BLaER1 treated with 17β-estradiol and CSF1 and Interleukin-3, amounts not matched to agents 10 nM and 100 nM (cell line): ENCODE results near the gene RBM28.
A peak's percentile ranks its signal among the peaks of the same experiment; 100 is the strongest.
"Not testable (repeated sequence)": the region's sequence is repeated elsewhere in the genome, so short reads cannot be mapped to it uniquely, and the experiment has no call there.

Source experiments
- H3K27ac ChIP-seq, 11 experiments: shearing (Covaris generic); formaldehyde crosslinking; 2 replicates each; pipeline ENCODE4 v1.8.1; 2022
- H3K27me3 ChIP-seq, 11 experiments: shearing (Covaris generic); formaldehyde crosslinking; 2 replicates each; pipeline ENCODE4 v1.8.1; 2022
- H3K36me3 ChIP-seq, 11 experiments: shearing (Covaris generic); formaldehyde crosslinking; 2 replicates each; pipeline ENCODE4 v1.8.1; 2022
- H3K4me1 ChIP-seq, 10 experiments: shearing (Covaris generic); formaldehyde crosslinking; 2 replicates each; pipeline ENCODE4 v1.8.1; 2022
- H3K4me2 ChIP-seq, 11 experiments: shearing (Covaris generic); formaldehyde crosslinking; 2 replicates each; pipeline ENCODE4 v1.8.1; 2022
- H3K4me3 ChIP-seq, 10 experiments: shearing (Covaris generic); formaldehyde crosslinking; 2 replicates each; pipeline ENCODE4 v1.8.1; 2022
- H3K9ac ChIP-seq, 11 experiments: shearing (Covaris generic); formaldehyde crosslinking; 2 replicates each; pipeline ENCODE4 v1.8.1; 2022
- H3K9me3 ChIP-seq, 11 experiments: shearing (Covaris generic); formaldehyde crosslinking; replicated peaks in 1 of 11; 2 replicates each; pipeline ENCODE4 v1.8.1; 2022
- H4K20me1 ChIP-seq, 11 experiments: shearing (Covaris generic); formaldehyde crosslinking; 2 replicates each; pipeline ENCODE4 v1.8.1; 2022
- Cebpa-rat ChIP-seq, 11 experiments: shearing (Covaris generic); IDR thresholded peaks; 2 replicates each; pipeline ENCODE4 v1.8.1; 2022

The RBM28 gene

DNA sequence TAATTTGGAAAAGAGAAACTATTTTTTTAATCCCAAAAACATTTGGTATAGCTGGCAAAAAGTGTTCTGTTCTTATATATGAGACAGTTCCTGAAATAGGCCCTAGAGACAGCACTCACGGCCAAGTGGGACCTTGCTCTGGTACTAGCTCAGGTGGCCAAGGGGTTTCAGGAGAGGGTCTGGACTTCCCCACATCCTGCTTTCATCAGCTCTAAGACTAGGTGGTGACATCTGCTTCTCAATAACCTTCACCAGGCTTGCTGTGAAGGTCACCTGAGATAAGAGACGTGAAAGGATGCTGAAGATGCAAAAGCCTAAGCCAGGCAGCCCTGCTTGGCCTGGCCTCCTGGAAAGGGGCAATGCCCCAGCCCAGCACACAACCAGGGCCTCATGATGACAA is 40.6 kb downstream of the RBM28 start:
- Histone ChIP-seq H3K27me3 (no peaks in the 10 kb centered on the region), H3K27ac (no peak overlapping the region), H3K4me2 (no peak overlapping the region), H3K36me3 (peaks cover 50 to 80% (median 74%) of the 10 kb centered on the region in 11 experiments), H3K4me3 (no peak overlapping the region), H3K4me1 (peaks cover 0 to 8% (median 0%) of the 10 kb centered on the region in 10 experiments; a peak in 7 of 20 replicates), H3K9me3 (no peaks in the 10 kb centered on the region), H4K20me1 (peaks cover 0 to 8% (median 0%) of the 10 kb centered on the region in 11 experiments; a peak in 4 of 22 replicates), H3K9ac (no peak overlapping the region)
- no peak for TF ChIP-seq Cebpa-rat (IDR thresholded peaks at IDR 0.05)

GRCh38 chr7:128302139-128302538 is 41.6 kb downstream of the RBM28 start:
- Histone ChIP-seq H3K27ac (no peak overlapping the region), H3K27me3 (no peaks in the 10 kb centered on the region), H4K20me1 (peaks cover 0 to 6% (median 0%) of the 10 kb centered on the region in 11 experiments; a peak in 4 of 22 replicates), H3K4me2 (no peak overlapping the region), H3K4me1 (peaks cover 0 to 8% (median 0%) of the 10 kb centered on the region in 10 experiments; a peak in 7 of 20 replicates), H3K36me3 (peaks cover 40 to 70% (median 64%) of the 10 kb centered on the region in 11 experiments), H3K9me3 (no peaks in the 10 kb centered on the region), H3K9ac (no peak overlapping the region), H3K4me3 (no peak overlapping the region)
- no peak for TF ChIP-seq Cebpa-rat (IDR thresholded peaks at IDR 0.05)

- Histone ChIP-seq H3K4me1 (peaks cover 0 to 8% (median 0%) of the 10 kb centered on the region in 10 experiments; a peak in 6 of 20 replicates), H3K27me3 (no peaks in the 10 kb centered on the region), H3K4me3 (no peak overlapping the region), H3K4me2 (0 out of 22 replicates have a peak overlapping the region, but pooled peaks of 2 of the 11 experiments have one; percentile 7 to 15), H4K20me1 (peaks cover 0 to 6% (median 0%) of the 10 kb centered on the region in 11 experiments; a peak in 3 of 22 replicates), H3K27ac (no peak overlapping the region), H3K9me3 (no peaks in the 10 kb centered on the region), H3K9ac (no peak overlapping the region), H3K36me3 (peaks cover 10 to 40% (median 35%) of the 10 kb centered on the region in 11 experiments; a peak in 21 of 22 replicates)
- TF ChIP-seq Cebpa-rat (IDR thresholded peaks at IDR 0.05), result no peak
Observed at GRCh38 chr7:128299109-128299607, 44.5 kb downstream of the RBM28 start.

- H3K9ac ChIP-seq, H3K4me2 ChIP-seq: not testable (repeated sequence)
Observed at GRCh38 chr7:128298004-128298403, 45.7 kb downstream of the RBM28 start.

GRCh38 chr7:128287556-128287955 is 56.2 kb downstream of the RBM28 start:
- H4K20me1 ChIP-seq, result no peaks in the 10 kb centered on the region
- H3K9ac ChIP-seq, result no peak overlapping the region
- H3K27me3 ChIP-seq, result no peaks in the 10 kb centered on the region
- H3K27ac ChIP-seq, result no peak overlapping the region
- H3K36me3 ChIP-seq, result peaks cover 6 to 51% (median 16%) of the 10 kb centered on the region in 11 experiments; a peak in 17 of 22 replicates
- no peak for TF ChIP-seq Cebpa-rat (IDR thresholded peaks at IDR 0.05)
- 0 out of 20 replicates have a peak, but pooled peaks cover 0 to 3% (median 0%) of the 10 kb centered on the region in 10 experiments for H3K4me1 ChIP-seq
- peaks cover 15 to 19% (median 17%) of the 10 kb centered on the region in 11 experiments for H3K9me3 ChIP-seq
- no peak overlapping the region for H3K4me2 ChIP-seq
- H3K4me3 ChIP-seq, result no peak overlapping the region

More at GRCh38 chr7:128298004-128298403, 45.7 kb downstream of the RBM28 start:
- not testable (repeated sequence) for H3K27ac ChIP-seq, H3K9me3 ChIP-seq, H4K20me1 ChIP-seq, H3K4me1 ChIP-seq, H3K27me3 ChIP-seq, H3K4me3 ChIP-seq
- peaks cover 9 to 29% (median 23%) of the 10 kb centered on the region in 11 experiments; a peak in 21 of 22 replicates for H3K36me3 ChIP-seq

GRCh38 chr7:128284102-128284501 is 59.6 kb downstream of the RBM28 start:
- H4K20me1 ChIP-seq, result no peaks in the 10 kb centered on the region
- no peak overlapping the region for H3K9ac ChIP-seq
- TF ChIP-seq Cebpa-rat (IDR thresholded peaks at IDR 0.05), result no peak
- H3K27me3 ChIP-seq, result no peaks in the 10 kb centered on the region
- 0 out of 20 replicates have a peak, but pooled peaks cover 0 to 3% (median 0%) of the 10 kb centered on the region in 10 experiments for H3K4me1 ChIP-seq
- H3K27ac ChIP-seq, result no peak overlapping the region
- H3K4me3 ChIP-seq, result no peak overlapping the region
- no peak overlapping the region for H3K4me2 ChIP-seq
- peaks cover 26 to 35% (median 30%) of the 10 kb centered on the region in 11 experiments for H3K9me3 ChIP-seq
- H3K36me3 ChIP-seq, result peaks cover 6 to 46% (median 20%) of the 10 kb centered on the region in 11 experiments; a peak in 15 of 22 replicates

GRCh38 chr7:128281605-128282380 is 61.9 kb downstream of the RBM28 start:
- Histone ChIP-seq H3K4me3 (no peak overlapping the region), H3K27me3 (no peaks in the 10 kb centered on the region), H3K36me3 (peaks cover 4 to 39% (median 20%) of the 10 kb centered on the region in 11 experiments; a peak in 15 of 22 replicates), H3K27ac (no peak overlapping the region), H4K20me1 (no peaks in the 10 kb centered on the region), H3K4me2 (no peak overlapping the region), H3K9me3 (peaks cover 39 to 54% (median 43%) of the 10 kb centered on the region in 11 experiments), H3K4me1 (0 out of 20 replicates have a peak, but pooled peaks cover 0 to 3% (median 0%) of the 10 kb centered on the region in 10 experiments), H3K9ac (no peak overlapping the region)
- TF ChIP-seq Cebpa-rat (IDR thresholded peaks at IDR 0.05), result no peak

- not testable (repeated sequence) for H4K20me1 ChIP-seq, H3K4me2 ChIP-seq, H3K27me3 ChIP-seq, H3K4me3 ChIP-seq, H3K27ac ChIP-seq, H3K9ac ChIP-seq
- peaks cover 4 to 26% (median 12%) of the 10 kb centered on the region in 11 experiments; a peak in 14 of 22 replicates for H3K36me3 ChIP-seq
- H3K9me3 ChIP-seq, result peaks cover 39 to 54% (median 43%) of the 10 kb centered on the region in 11 experiments
- peaks cover 0 to 11% (median 0%) of the 10 kb centered on the region in 10 experiments; a peak in 3 of 20 replicates for H3K4me1 ChIP-seq
Observed at GRCh38 chr7:128280451-128280850, 63.3 kb downstream of the RBM28 start.

GRCh38 chr7:128279124-128279713 is 64.5 kb downstream of the RBM28 start:
- no peaks in the 10 kb centered on the region for H3K27me3 ChIP-seq
- peaks cover 0 to 11% (median 0%) of the 10 kb centered on the region in 10 experiments; a peak in 3 of 20 replicates for H3K4me1 ChIP-seq
- no peak for TF ChIP-seq Cebpa-rat (IDR thresholded peaks at IDR 0.05)
- peaks cover 4 to 25% (median 12%) of the 10 kb centered on the region in 11 experiments; a peak in 14 of 22 replicates for H3K36me3 ChIP-seq
- H3K4me3 ChIP-seq, result no peak overlapping the region
- H3K4me2 ChIP-seq, result no peak overlapping the region
- no peaks in the 10 kb centered on the region for H4K20me1 ChIP-seq
- no peak overlapping the region for H3K27ac ChIP-seq
- H3K9me3 ChIP-seq, result peaks cover 39 to 54% (median 43%) of the 10 kb centered on the region in 11 experiments
- no peak overlapping the region for H3K9ac ChIP-seq
